Amygdala (tissue), 56 donors: ENCODE results near the gene NKX2-4.
"Not testable (repeated sequence)": the region's sequence is repeated elsewhere in the genome, so short reads cannot be mapped to it uniquely, and the experiment has no call there.

Experiments
- DNase-seq, 56 donors: peaks; one replicate each; lab custom pipeline; 2025; lab: John Stamatoyannopoulos, UW

Gene NKX2-4

GRCh38 chr20:21397341-21398108, at the start of gene NKX2-4:
TSS of gene NKX2-4 (minus strand) at chr20:21397526. CDS start at chr20:21397399, 127 bp downstream.
- DNase-seq = no peak

GRCh38 chr20:21437816-21438215, 40.5 kb upstream of the NKX2-4 start:
- no peak for DNase-seq

- no peak for DNase-seq
These were observed 39.9 kb upstream of the NKX2-4 start for GRCh38 chr20:21437248-21437647.

GRCh38 chr20:21436205-21436604, 38.9 kb upstream of the NKX2-4 start:
- no peak for DNase-seq

- DNase-seq = no peak
These were observed 38.2 kb upstream of the NKX2-4 start for GRCh38 chr20:21435576-21435975.

GRCh38 chr20:21433329-21433890, 36.1 kb upstream of the NKX2-4 start:
- no peak for DNase-seq

- DNase-seq = no peak
These were observed 35.6 kb upstream of the NKX2-4 start for GRCh38 chr20:21432911-21433310.

GRCh38 chr20:21430020-21430419, 32.7 kb upstream of the NKX2-4 start:
- DNase-seq = no peak

- no peak for DNase-seq
These were observed 27.5 kb upstream of the NKX2-4 start for GRCh38 chr20:21424846-21425245.

- DNase-seq = not testable (repeated sequence)
These were observed 26.4 kb upstream of the NKX2-4 start for GRCh38 chr20:21423712-21424111.

- no peak for DNase-seq
These were observed 24.4 kb upstream of the NKX2-4 start for GRCh38 chr20:21421601-21422236.

- not testable (repeated sequence) for DNase-seq
These were observed 21.8 kb upstream of the NKX2-4 start for GRCh38 chr20:21419147-21419546.

- DNase-seq = not testable (repeated sequence)
These were observed 16.7 kb upstream of the NKX2-4 start for GRCh38 chr20:21413996-21414395.

GRCh38 chr20:21411725-21412124, 14.4 kb upstream of the NKX2-4 start:
- DNase-seq = no peak

- no peak for DNase-seq
These were observed 1.7 kb upstream of the NKX2-4 start for GRCh38 chr20:21399005-21399475.

- DNase-seq = no peak
These were observed 1.0 kb upstream of the NKX2-4 start for GRCh38 chr20:21398109-21399004.

GRCh38 chr20:21396599-21397340, 556 bp downstream of the NKX2-4 start:
- no peak for DNase-seq

- no peak for DNase-seq
These were observed 1.4 kb downstream of the NKX2-4 start for GRCh38 chr20:21395666-21396598.
